ENCODE results near the gene RPGRIP1L.

Gene RPGRIP1L

GRCh38 chr16:53651357-53651756 lies 52.3 kb downstream of the RPGRIP1L start:
- DNase-seq (ENCODE audit: low read depth), result no peak

DNA sequence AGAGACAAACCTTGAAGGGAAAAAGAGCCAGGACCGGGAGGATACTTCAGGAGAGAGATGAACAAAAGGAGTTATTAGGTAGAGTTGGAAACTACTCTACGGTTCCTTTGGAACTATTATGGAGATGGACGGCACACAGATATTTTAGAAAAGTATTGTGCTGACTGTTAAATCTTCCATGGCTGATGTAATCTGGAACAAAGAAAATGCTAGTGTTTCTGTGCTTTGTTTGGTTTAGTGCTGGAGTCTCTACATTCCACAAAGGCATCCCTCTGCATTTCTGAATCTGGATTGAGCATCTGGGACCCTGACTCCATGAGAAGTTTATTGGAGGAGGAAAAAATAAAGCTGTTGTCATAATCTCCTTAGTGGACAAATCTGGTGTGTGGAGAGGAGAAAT lies 57.2 kb downstream of the RPGRIP1L start:
- DNase-seq (ENCODE audit: low read depth), result no peak

DNA sequence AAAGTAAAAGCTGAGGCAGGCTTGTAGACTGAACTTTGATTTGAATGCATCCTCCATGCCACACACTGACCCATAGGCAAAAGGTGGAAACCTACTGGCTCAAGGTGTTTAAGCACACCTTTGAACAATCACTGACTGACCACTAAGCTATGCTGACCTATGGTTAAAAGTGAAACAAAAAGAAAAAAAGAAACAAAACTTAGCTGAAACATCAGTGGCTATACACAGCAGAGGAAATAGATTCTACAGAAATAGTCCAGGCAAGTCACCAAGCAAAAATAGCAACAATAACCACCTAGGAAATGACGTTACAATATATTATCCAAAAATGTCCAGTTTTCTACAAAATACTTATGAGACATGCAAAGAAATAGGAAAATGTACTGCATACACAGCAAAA lies 60.2 kb downstream of the RPGRIP1L start:
- DNase-seq (ENCODE audit: low read depth), result no peak

GRCh38 chr16:53642094-53642493 lies 61.6 kb downstream of the RPGRIP1L start:
- no peak for DNase-seq (ENCODE audit: low read depth)

DNA sequence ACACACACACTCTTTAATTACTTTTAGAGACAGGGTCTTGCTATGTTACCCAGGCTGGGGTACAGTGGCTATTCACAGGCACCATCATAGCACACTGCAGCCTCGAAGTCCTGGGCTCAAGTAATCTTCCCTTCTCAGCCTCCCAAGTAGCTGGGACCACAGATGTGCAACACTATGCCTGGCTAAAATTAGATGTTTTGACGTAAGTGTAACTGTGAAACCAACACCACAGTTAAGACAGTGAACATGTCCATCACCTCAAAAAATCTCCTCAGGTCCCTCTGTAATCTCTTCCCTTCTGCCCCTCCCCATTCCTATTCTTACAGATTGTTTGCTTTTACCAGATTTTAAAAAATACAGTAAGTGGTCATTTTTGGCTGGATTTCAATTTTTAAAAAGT lies 66.7 kb downstream of the RPGRIP1L start:
- DNase-seq (ENCODE audit: low read depth), result no peak

- no peak for DNase-seq (ENCODE audit: low read depth)
These were observed 71.1 kb downstream of the RPGRIP1L start for GRCh38 chr16:53632526-53632925.

DNA sequence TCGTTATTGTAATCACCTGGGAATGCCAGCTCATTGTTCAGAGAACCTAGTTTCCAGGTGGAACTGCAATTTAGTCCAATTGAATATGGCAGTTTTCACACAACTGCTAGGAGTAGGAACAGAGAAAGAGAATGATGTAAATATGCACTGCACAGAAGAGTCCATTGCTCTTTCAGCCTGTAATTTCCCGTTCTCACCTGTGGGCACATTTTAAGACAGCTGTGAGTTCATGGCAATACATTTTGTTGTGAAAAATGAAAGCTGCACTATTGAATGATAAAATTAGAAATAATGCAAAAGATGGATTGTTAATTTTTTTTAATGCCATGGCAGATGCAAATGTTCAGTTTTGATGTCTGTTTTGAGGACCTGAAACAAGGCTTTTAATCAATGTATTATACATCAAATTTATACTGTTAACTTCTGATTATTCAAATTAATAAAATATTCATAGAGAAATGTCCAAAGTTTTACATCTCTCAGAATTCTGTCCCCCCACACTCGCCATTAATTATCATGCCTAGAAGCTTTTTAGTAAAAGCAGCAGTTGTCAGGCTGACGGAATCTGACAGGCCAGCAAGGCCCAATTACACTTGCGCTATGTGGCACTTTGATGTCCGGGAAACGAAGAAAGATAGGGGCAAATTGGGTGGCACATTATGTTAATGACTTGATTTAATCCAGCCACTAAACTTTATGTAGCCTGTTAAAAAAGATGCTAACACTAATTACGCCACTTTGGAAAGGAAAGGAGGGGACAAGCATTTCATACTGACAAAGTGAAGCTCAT lies 72.2 kb downstream of the RPGRIP1L start:
- DNase-seq (ENCODE audit: low read depth), result no peak

DNA sequence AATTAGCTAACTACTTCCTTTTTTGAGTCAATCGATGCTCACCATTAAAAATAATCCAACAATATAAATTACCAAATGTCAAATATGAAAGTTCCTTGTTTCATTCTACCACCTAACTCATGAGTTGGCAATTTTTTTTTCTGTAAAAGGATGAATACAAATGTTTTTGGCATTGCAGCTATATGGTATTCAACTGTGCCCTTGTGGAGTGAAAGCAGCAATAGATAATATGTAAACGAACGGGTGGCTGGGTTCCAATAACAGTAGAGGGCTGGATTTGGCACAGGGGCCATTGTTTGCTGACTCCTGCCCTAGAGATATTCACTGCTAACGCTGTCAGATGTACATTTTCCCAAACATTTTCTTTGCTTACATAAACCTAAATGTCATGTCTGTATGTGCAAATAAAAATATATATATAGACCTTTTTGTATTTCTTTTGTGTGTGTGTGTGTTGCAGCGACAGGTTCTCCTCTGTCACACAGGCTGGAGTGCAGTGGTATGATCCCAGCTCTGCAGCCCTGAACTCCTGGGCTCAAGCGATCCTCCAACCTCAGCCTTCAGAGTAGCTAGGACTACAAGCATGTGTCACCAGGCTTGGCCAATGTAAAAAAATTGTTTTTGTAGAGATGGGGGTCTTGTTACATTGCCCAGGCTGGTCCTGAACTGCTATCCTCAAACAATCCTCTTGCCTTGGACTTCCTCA lies 73.9 kb downstream of the RPGRIP1L start:
- DNase-seq (ENCODE audit: low read depth), result no peak

- DNase-seq (ENCODE audit: low read depth), result no peak
These were observed 74.5 kb downstream of the RPGRIP1L start for GRCh38 chr16:53629151-53629550.

DNA sequence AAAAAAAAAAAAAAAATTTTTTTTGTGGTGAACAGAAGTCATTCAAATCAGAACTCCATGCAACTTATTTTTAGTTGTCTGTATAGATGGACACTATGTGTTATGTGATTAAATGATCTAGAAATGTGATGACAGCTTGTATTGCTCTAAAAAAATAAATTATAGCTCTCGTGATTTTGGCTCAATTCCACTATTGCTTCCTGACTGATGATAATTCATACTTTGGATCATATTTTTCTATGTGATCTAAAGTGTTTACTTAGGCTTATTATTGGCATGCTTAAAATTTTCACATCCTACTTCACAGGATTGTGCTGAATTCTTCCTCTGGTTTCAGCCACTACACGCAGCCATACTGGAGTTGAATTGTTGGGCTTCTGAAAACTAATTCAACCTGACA lies 76.8 kb downstream of the RPGRIP1L start:
- no peak for DNase-seq (ENCODE audit: low read depth)

DNA sequence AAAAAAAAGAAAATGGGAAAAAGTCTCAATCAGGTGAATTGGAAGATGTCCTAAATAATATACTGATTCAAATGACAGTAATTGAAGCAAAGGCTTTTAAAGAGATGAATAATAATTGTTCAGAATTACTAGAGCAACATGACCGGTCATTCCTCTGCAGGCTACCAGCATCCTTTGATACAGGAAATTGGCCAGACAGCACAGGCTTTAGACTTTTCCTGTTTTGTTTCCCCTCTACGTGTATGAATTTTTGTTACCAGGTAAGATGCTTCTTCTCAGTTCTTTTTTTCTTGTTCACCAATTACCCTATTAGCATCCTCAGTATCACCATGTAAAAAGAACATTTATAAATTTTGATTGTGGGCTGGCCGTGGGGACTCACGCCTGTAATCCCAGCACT lies 77.5 kb downstream of the RPGRIP1L start:
- no peak for DNase-seq (ENCODE audit: low read depth)

DNA sequence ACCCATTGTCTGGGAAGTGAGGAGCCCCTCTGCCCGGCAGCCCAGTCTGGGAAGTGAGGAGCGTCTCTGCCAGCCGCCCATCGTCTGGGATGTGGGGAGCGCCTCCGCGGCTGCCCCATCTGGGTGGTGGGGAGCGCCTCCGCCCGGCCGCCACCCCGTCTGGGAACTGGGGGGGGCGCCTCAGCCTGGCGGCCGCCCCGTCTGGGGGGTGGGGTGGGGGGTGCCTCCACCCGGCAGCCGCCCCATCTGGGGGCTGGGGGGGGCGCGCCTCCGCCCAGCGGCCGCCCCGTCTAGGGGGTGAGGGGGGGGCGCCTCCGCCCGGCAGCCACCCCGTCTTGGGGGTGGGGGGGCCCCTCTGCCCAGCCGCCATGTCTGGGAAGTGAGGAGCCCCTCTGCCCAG lies 78.4 kb downstream of the RPGRIP1L start:
- DNase-seq (ENCODE audit: low read depth), result no peak

DNA sequence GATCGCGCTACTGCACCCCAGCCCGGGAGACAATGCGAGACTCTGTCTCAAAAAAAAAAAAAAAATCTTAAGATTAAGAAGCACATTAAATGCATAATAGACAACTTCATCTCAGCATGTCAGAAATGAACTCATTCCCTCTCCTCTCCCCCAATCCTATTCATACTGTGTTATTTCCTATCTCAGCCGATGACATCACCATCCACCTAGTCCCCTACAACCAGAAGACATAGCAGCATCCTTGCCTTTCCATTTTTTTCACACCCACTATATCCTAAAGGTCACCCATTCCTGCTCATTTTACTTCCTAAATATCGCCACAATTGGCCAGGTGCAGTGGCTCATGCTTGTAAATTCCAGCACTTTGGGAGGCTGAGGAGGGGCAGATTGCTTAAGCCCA lies 81.3 kb downstream of the RPGRIP1L start:
- DNase-seq (ENCODE audit: low read depth), result no peak

- no peak for DNase-seq (ENCODE audit: low read depth)
These were observed 83.2 kb downstream of the RPGRIP1L start for GRCh38 chr16:53620476-53620875.

GRCh38 chr16:53619235-53619634 lies 84.4 kb downstream of the RPGRIP1L start:
- no peak for DNase-seq (ENCODE audit: low read depth)

- DNase-seq (ENCODE audit: low read depth), result no peak
These were observed 89.3 kb downstream of the RPGRIP1L start for GRCh38 chr16:53614346-53614745.

DNA sequence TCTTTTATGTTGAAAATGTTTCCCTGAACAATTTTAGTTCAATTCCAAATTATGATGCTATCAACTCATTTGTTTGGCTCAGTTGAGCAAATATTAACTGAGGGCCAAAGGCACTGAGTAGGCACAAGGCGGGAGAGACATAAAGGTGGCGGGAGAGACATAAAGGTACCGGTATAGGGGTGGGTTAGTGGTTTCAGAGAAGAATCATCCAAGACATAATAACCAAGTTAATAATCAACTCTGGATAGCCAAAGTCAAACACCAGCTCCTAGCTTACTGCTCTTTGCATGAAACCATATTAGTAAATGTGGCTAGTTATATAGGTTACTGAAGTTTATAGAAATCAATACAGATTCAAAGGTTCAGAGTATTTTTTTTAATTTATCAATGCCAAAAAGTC lies 91.7 kb downstream of the RPGRIP1L start:
- no peak for DNase-seq (ENCODE audit: low read depth)

GRCh38 chr16:53611179-53611696 lies 92.4 kb downstream of the RPGRIP1L start:
- DNase-seq (ENCODE audit: low read depth), result no peak

DNA sequence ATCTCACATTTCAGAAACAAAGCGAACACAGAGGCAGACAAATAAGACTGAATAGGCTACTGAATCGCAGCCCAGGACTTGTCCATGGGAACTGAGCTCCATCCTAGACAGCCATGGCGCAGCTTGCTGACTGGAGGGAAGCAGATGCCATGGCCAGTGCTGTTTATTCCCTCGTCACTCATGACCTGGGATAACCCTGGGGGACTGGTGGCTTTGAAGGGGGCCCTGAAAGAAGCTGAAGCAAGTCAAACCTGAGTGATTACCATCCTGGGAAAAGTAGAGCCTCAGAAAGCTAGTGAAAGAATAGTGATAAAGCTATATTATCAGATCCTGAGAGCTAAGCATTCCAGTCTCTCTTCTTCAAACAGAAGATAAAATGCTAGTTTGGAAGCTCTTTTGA lies 94.1 kb downstream of the RPGRIP1L start:
- DNase-seq (ENCODE audit: low read depth), result no peak

DNA sequence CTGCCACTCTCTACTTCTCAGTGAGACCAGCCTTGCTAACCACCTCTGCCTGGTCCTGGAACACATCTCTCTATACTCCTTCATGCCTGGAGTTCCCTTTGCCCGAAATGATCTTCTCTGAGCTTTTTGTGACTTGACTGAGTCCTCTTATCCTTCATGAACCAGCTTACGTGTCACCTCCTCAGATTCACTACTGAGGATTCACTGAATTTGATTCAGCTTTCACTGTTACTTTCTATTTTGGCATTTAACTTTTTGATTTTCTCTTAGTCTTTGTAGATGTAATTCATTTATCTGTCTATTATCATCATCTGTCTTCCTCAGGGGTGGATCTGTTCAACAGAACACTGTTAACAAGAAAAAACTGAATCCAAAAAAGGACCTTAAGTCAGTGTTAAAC lies 95.6 kb downstream of the RPGRIP1L start:
- DNase-seq (ENCODE audit: low read depth), result no peak

DNA sequence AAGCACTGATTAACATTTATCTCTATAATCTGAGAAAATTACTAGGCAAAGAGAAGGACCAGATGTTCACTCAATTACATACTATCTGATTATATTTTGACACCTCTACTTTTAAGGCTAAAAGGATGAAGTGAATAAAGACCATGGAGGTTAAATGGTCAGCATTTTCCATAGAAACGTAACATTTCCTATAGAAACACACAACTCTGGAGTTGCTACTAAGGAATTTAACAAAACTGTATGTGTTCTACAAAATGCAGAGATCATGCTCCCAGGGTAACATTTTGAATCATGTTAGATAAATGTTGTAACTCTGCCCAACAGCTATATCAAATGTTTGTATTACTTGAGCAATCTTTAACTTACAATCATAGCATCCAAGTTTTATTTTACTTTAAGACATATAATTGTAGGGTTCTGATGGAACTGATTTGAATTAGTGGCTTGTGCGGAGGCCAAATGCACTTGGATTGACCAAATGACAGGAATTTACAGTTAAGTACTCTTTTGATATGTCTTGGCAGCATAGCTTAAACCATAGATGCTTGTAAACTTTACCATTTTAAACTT lies 97.7 kb downstream of the RPGRIP1L start:
- DNase-seq (ENCODE audit: low read depth), result no peak

GRCh38 chr16:53605356-53605755 lies 98.3 kb downstream of the RPGRIP1L start:
- no peak for DNase-seq (ENCODE audit: low read depth)

GRCh38 chr16:53601961-53602360 lies 101.7 kb downstream of the RPGRIP1L start:
- DNase-seq (ENCODE audit: low read depth), result no peak
